Measurements from ENCODE around the gene ANKRD34C. TPM values are rescaled to one million over a fixed set of nuclear protein-coding genes. Genes with fewer than 3 reads are reported as not detected.

ANKRD34C gene
- total and polyA plus RNA-seq, 8 donors: 0.03 TPM; not detected in 7

DNA sequence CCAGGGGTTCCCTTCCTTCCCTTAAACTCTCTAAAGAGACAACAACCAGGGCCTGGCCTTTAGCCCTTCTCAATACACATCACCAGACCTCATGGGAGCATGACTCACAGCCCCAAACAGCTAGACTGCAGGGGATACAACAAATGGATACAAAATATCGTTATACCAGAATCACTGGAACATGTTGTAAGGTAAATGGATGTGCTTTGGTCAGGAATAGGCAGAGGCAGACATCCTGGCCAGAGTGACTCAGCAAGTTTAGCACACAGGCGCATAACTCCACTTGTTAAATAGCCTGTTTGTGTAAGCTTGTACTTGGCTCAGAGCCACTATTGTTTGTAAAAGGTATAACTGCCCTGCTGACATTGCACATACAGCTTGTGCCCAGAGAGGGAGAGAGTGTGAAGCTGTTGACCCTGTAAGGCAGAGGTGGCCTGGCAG lies 46.7 kb downstream of the ANKRD34C start:
- H3K9me3 ChIP-seq: no peaks in the 10 kb centered on the region
- H3K27me3 ChIP-seq: no peaks in the 10 kb centered on the region
- DNase-seq (no peak), ATAC-seq (no peak)
- peaks cover 0 to 14% of the 10 kb centered on the region in 2 donors for H3K36me3 ChIP-seq
- H3K4me3 ChIP-seq: no peak overlapping the region
- H3K27ac ChIP-seq: no peak overlapping the region
- H3K4me1 ChIP-seq: no peaks in the 10 kb centered on the region
- TF ChIP-seq, protein P1, sequence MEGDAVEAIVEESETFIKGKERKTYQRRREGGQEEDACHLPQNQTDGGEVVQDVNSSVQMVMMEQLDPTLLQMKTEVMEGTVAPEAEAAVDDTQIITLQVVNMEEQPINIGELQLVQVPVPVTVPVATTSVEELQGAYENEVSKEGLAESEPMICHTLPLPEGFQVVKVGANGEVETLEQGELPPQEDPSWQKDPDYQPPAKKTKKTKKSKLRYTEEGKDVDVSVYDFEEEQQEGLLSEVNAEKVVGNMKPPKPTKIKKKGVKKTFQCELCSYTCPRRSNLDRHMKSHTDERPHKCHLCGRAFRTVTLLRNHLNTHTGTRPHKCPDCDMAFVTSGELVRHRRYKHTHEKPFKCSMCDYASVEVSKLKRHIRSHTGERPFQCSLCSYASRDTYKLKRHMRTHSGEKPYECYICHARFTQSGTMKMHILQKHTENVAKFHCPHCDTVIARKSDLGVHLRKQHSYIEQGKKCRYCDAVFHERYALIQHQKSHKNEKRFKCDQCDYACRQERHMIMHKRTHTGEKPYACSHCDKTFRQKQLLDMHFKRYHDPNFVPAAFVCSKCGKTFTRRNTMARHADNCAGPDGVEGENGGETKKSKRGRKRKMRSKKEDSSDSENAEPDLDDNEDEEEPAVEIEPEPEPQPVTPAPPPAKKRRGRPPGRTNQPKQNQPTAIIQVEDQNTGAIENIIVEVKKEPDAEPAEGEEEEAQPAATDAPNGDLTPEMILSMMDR (IDR thresholded peaks at IDR 0.05): no peak
- intact Hi-C loops (cut with DNase I): no loop called here

Other genes with a start within 250 kb of the ANKRD34C start
- gene RASGRF1, start 191.9 kb upstream of the ANKRD34C start, total RNA-seq: 10 to 100 TPM; 24.0 to 63.2 TPM
- 10 to 100 TPM in 5 of 6 donors, 1 to 10 TPM in 1; 5.9 to 45.0 (median 26.0) TPM for gene RASGRF1, start 191.9 kb upstream of the ANKRD34C start, polyA plus RNA-seq (ENCODE audit: insufficient read length in 6 of 6)
- gene TMED3, start 28.4 kb downstream of the ANKRD34C start, total RNA-seq: 10 to 100 TPM; 76.6 to 80.5 TPM
- 10 to 100 TPM; 53.9 to 59.2 (median 55.1) TPM for gene TMED3, start 28.4 kb downstream of the ANKRD34C start, polyA plus RNA-seq (ENCODE audit: insufficient read length in 6 of 6)
- under 1 TPM; 0.50 to 0.58 TPM for gene MINAR1, start 149.6 kb downstream of the ANKRD34C start, total RNA-seq
- 1 to 10 TPM in 1 of 6 donors, under 1 TPM in 5; 0.51 to 1.0 (median 0.81) TPM for gene MINAR1, start 149.6 kb downstream of the ANKRD34C start, polyA plus RNA-seq (ENCODE audit: insufficient read length in 6 of 6)

Measured in left lung (tissue), 10 donors.